Mesenteric fat pad (tissue), 1 donor: ENCODE measurements around the gene INPP5F. TPM values are rescaled to one million over a fixed set of nuclear protein-coding genes. Genes with fewer than 3 reads are reported as not detected.
A peak's percentile ranks its signal among the peaks of the same experiment; 100 is the strongest.
"Not testable (repeated sequence)": the region's sequence is repeated elsewhere in the genome, so short reads cannot be mapped to it uniquely, and the experiment has no call there.

Experiments
- DNase-seq: peaks from one replicate; pipeline ENCODE4 v3.0.0-alpha.2; 2020; ENCODE audit warnings: low spot score
- total RNA-seq: library from RNA; stranded (reverse); fragmentation: NEBNext Ultra II Directional; extraction: Animal tissue kit (Norgen Biotek cat#: 25700); gene quantifications from one replicate; pipeline ENCODE4 v1.2.1, GENCODE V29; 2021
- donor health status: DM: yes; HTN: yes; CAD: no.

INPP5F gene
- total RNA-seq, 1 donor from 2014 or later, result 16.6 TPM

GRCh38 chr10:119703903-119704508 is 21.8 kb upstream of the INPP5F start:
- DNase-seq, result no peak

- DNase-seq, result no peak
Observed at GRCh38 chr10:119705434-119705831, 20.4 kb upstream of the INPP5F start.

- no peak for DNase-seq
Observed at GRCh38 chr10:119706521-119707278, 19.1 kb upstream of the INPP5F start.

GRCh38 chr10:119707331-119707730 is 18.5 kb upstream of the INPP5F start:
- not testable (repeated sequence) for DNase-seq

GRCh38 chr10:119710935-119711334 is 14.9 kb upstream of the INPP5F start:
- not testable (repeated sequence) for DNase-seq

- DNase-seq, result peak; percentile 47
Observed at GRCh38 chr10:119713744-119714483, 11.9 kb upstream of the INPP5F start.

- DNase-seq, result no peak
Observed at GRCh38 chr10:119714484-119714816, 11.4 kb upstream of the INPP5F start.

- DNase-seq, result no peak
Observed at GRCh38 chr10:119715628-119716505, 10.0 kb upstream of the INPP5F start.

- no peak for DNase-seq
Observed at GRCh38 chr10:119723161-119723560, 2.7 kb upstream of the INPP5F start.

GRCh38 chr10:119723624-119724023 is 2.2 kb upstream of the INPP5F start:
- DNase-seq, result no peak

GRCh38 chr10:119724593-119725516 is 995 bp upstream of the INPP5F start:
- no peak for DNase-seq

GRCh38 chr10:119725517-119725827 is 378 bp upstream of the INPP5F start:
- DNase-seq, result no peak

GRCh38 chr10:119726676-119727261 is 919 bp downstream of the INPP5F start:
- DNase-seq, result no peak

GRCh38 chr10:119728172-119728800 is 2.4 kb downstream of the INPP5F start:
- DNase-seq, result no peak

- no peak for DNase-seq
Observed at GRCh38 chr10:119734396-119735332, 8.8 kb downstream of the INPP5F start.

- DNase-seq, result no peak
Observed at GRCh38 chr10:119735451-119735850, 9.6 kb downstream of the INPP5F start.

GRCh38 chr10:119736220-119736619 is 10.4 kb downstream of the INPP5F start:
- no peak for DNase-seq

GRCh38 chr10:119737039-119737663 is 11.3 kb downstream of the INPP5F start:
- DNase-seq, result no peak
